GM08714 (cell line): Measurements from ENCODE around the gene PNMA8A.
"Not testable (repeated sequence)": the region's sequence is repeated elsewhere in the genome, so short reads cannot be mapped to it uniquely, and the experiment has no call there.

ENCODE experiments used
- H3K4me3 ChIP-seq: fragments of 200-500 bp; sonication (Bioruptor generic); 2 replicates; pipeline ENCODE4 v1.5.1; 2014; ENCODE audit warnings: mild to moderate bottlenecking, low read length, inconsistent platforms
- ZNF274 ChIP-seq: IDR thresholded peaks from 2 replicates; pipeline ENCODE4 v1.6.1; 2012; ENCODE audit warnings: mild to moderate bottlenecking, low read depth, low read length

Gene PNMA8A

DNA sequence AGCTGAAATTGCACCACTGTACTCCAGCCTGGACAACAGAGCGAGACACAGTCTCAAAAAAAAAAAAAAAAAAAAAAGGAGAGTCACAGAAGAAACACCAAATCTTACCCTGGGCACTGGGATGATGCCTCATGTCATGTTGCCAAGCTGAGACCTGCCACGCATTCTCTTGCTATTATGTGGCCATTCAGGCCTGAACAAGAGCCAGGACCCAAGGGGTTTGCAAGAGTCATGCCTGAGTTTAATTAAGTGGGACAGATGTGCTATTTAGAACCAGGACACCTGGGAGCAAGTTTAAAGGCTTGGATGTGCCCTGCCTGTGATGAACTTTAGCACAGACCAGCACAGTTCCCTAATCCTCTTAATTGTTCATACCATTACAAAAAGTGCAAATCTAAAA lies 9.8 kb downstream of the PNMA8A start:
- no peak overlapping the region for H3K4me3 ChIP-seq
- TF ChIP-seq ZNF274, result no peak

DNA sequence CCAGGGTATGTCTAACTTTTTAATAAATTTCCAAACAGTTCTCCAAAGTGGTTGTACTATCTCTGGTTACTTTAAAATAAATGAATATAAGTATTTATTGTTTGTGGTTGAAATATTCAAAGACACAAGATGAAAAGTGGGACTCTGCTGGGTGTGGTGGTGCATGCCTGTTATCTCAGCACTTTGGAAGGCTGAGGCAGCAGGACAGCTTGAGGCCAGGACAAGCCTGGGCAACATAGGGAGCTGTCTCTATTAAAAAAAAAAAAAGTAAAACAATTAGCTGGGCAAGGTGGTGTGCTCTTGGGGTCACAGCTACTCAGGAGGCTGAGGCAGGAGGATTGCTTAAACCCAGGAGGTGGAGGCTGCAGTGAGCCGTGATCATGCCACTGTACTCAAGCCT lies 10.4 kb downstream of the PNMA8A start:
- TF ChIP-seq ZNF274, result no peak
- H3K4me3 ChIP-seq, result no peak overlapping the region

DNA sequence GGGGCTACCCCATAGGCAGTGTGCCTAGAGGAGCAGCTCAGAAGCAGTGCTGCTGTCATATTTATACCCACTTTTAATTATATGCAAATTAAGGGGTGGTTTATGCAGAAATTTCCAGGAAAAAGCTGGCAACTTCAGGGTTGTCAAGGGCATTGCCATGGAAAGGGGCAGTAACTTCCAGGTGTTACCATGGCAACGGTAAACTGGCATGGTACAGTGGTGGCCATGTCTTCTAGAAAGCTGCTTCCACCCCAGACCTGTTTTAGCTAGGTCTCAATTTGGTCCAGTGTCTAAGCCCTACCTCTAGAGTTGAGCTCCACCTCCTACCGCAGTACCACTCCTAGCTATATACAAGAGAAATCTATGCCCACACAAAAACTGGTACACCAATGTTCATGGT lies 11.3 kb downstream of the PNMA8A start:
- H3K4me3 ChIP-seq, result no peak overlapping the region
- no peak for TF ChIP-seq ZNF274

DNA sequence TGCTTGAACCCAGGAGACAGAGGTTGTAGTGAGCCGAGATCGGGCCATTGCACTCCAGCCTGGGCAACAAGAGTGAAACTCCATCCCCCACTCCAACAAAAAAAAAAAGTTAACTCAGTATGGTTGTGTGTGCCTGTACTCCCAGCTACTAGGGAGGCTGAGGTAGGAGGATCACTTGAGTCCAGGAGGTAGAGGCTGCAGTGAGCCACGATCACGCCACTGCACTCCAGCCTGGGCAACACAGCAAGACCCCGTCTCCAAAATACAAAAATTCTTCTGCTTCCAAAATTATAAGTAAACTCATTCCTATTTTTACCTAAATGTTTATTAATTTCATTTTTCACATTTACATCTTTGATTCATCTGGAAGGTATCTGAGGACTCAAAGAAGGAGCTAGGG lies 14.4 kb downstream of the PNMA8A start:
- TF ChIP-seq ZNF274, result no peak
- no peak overlapping the region for H3K4me3 ChIP-seq

DNA sequence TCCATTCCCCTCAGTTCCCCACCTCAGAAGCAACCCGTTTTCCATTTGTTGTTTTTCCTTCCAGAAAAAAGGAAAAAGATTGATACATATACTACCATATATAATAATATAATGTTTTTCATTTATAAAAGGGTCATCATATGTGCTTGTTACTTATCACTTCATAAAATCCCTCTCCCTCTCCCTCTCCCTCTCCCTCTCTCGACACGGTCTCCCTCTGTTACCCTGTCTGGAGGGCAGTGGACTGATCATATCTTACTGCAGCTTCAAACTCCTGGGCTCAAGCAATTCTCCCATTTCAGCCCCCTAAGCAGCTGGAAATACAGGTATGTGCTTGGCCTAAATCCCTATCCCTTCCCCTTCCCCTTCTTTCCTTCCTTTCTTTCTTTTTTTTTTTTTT lies 17.1 kb downstream of the PNMA8A start:
- no peak for TF ChIP-seq ZNF274
- H3K4me3 ChIP-seq, result no peak overlapping the region

DNA sequence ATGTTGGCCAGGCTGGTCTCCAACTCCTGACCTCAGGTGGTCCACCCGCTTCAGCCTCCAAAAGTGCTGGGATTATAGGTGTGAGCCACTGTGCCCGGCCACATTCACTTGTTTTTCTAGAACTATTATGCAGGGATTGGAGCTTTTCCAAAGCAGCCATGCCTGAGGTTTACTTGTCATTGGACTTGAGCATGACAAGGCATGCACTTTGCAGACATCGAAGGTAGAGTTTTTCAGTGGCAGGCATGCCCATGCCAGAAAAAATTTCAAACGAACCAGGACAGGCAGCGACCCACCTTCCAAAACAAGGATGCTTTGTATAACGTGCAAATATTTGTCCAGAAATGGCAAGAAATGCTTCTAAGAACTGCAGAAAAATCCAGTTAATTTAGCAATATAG lies 17.7 kb downstream of the PNMA8A start:
- no peak for TF ChIP-seq ZNF274
- no peak overlapping the region for H3K4me3 ChIP-seq

DNA sequence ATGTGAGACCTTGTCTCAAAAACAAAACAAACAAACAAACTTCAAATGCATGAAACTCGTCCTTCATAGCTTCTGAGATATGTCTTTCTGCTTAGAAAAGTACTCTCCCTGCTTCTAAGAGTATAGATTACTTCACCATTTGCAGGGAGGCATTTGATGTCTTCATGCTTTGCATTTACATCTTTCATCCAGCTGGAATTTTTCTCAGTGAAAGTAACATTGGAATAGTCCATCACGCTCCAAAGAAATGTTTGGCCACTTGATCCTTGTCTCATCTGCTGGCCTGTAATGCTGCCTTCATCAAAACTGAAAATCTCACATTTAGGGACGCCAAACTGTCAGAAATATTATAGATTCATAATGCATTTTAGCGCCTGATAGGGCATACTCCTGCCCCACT lies 19.2 kb downstream of the PNMA8A start:
- no peak for TF ChIP-seq ZNF274
- no peak overlapping the region for H3K4me3 ChIP-seq

DNA sequence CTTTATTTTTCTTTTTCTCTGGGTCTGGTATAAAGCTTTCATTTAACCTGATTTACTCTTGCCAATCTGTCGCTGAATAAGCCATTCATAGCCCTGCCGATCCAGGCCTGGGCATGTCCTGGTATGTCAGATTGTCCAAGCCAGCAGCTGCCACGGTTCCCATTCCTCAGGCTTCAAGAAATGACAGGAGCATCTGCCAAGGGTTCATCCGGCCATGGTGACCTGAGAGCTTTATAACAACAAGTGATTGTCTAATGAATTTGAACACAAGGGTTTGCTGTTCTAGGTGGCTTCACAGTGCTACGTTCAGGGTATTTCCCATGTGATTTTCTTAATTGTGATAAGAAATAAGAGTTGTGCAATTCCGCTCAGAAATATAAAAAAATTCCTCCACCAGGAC lies 20.0 kb downstream of the PNMA8A start:
- no peak for TF ChIP-seq ZNF274
- H3K4me3 ChIP-seq, result no peak overlapping the region

DNA sequence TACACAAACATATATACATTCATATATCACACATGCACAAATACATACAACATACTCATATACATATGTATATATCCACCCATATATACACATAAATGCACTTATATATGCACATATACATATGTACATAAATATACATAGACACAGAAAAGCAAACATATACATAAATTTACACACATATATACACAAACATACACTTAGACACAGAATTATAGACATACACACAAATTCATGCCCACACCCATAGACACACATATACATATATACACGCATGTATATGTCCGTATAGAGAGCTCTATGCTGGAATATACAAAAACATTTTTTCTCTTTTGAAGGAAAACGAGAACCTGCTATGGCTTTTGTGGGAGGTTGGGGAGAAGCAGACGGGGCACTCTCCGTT lies 20.6 kb downstream of the PNMA8A start:
- TF ChIP-seq ZNF274, result no peak
- H3K4me3 ChIP-seq, result no peak overlapping the region

DNA sequence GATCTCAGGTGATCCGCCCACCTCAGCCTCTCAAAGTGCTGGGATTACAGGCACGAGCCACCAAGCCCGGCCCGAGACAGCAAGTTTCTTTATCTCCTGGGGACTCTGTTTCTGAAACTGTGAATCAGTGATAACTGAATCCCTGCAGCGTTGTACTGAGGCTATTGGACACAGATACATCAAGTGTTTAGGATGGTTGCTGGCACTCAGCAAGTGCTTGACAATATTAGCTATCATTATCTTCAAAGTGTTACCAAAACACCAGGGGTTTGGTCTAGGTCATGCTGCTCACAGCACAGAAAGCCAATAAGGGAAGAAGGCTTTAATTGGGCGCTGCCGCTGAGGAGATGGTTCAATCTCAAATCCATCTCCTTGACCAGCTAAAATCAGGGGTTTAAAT lies 22.1 kb downstream of the PNMA8A start:
- no peak for TF ChIP-seq ZNF274

DNA sequence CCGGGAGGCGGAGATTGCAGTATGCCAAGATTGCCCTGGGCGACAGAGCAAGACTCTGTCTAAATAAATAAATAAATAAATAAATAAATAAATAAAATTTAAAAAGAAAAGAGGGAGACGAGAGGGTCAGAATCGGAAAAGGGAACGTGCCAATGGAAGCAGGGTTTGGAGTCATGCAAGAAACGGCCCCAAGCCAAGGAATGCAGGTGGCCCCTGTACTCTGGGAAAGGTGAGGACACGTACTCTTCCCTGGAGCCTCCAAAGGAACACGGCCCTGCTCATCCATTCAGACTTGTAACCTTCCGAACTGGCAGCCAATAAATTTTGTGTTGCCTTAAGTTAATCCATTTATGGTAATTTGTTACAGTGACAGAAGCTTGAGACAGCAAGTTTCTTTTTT lies 22.8 kb downstream of the PNMA8A start:
- no peak for TF ChIP-seq ZNF274
- no peak overlapping the region for H3K4me3 ChIP-seq

More for the DNA sequence above, 22.1 kb downstream of the PNMA8A start:
- H3K4me3 ChIP-seq, result no peak overlapping the region

DNA sequence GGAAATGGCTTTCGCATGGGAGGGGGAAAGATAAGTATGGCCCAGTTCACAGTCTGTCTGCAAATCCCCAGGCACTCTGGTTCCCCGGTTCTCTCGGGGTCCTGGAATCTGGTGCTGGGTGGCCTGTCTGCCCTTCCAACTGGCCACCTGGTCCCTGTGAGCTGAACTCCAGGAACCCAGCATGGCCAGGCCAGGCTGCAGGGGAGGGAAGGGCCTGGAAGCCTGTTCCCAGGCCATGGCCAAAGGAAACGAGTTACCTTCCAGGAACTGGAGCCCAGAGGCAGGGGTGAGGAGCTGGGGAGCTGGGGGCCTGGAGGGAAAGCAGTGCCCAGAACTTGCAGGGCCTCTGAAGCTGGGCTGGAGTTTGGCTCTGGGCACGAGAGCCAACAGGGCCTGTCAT lies 23.5 kb downstream of the PNMA8A start:
- H3K4me3 ChIP-seq, result no peak overlapping the region
- TF ChIP-seq ZNF274, result no peak

DNA sequence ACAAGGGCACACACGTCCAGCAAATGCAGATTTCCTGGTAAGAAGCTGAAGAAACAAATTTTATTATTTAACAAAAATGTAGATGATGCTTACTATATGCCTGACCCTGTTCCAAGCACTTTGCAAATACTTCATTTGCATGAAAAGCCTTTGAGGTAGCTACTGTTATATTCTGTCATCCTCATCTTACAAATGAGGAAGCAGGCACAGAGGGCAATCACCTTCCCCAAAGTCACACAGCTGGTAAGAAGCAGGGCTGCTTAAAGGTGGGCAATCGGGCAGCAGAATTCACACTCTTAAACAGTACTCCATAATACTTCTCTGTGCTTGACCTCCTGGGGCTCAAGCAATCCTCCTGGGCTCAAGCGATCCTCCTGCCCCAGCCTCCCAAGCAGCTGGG lies 24.4 kb downstream of the PNMA8A start:
- TF ChIP-seq ZNF274, result no peak
- no peak overlapping the region for H3K4me3 ChIP-seq

DNA sequence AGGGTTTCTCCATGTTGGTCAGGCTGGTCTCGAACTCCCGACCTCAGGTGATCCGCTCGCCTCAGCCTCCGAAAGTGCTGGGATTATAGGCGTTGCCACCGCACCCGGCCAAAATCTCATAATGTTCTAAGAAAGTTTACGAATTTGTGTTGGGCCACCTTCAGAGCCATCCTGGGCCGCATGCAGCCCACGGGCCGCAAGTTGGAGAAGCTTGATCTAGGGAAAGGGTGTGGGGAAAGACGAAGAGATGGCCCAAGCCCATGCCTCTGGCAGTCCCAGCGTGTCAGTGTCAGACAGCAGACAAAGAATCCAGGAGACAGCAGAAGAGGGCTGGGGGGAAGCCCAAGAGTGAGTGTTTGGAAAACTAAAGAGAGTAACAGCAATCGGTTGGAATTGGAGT lies 25.3 kb downstream of the PNMA8A start:
- H3K4me3 ChIP-seq, result no peak overlapping the region
- TF ChIP-seq ZNF274, result no peak

DNA sequence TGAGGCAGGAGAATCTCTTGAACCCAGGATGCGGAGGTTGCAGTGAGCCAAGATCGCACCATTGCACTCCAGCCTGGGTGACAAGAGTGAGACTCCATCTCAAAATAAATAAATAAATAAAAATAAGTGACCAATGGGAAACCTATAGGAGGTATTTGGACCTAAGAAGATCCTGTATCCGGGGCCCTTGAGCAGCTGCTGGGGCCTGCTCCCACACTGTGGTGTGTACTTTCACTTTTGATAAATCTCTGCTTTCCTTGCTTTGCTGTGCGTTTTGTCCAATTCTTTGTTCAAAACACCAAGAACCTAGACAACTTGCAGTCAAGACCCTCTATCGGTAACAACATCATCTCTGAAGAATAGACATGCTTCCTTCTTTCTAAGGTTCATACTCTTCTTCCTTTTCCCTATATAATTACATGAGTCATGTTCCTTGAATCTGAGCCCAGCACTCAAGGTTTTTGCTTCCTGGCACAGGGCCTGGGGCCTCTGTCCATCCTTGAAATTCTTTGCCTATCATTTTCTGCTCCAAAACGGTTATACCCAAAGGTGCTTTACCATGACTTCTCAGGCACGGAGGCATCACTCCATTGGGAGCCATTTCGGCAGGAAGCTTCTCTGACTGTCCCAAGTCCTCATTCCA lies 28.4 kb downstream of the PNMA8A start:
- no peak for TF ChIP-seq ZNF274
- H3K4me3 ChIP-seq, result no peak overlapping the region

DNA sequence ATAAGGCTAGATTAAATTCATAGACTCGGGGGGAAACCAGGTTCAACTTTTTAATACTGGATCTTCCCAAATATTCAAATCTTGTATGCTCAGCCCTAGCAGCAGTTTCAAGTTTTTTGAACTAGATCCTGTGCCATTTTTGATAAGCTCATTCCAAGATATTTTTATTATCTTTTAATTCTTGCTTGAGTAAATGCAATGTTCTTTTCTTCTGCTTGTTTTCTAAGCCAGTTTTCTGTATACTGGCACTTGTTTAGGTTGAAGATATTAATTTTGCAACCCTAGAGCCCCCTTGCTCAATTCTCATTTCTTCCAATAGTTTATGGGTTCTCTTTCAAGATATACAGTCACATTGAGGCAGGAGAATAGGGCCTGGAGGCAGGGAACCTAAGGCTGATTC lies 29.5 kb downstream of the PNMA8A start:
- TF ChIP-seq ZNF274, result no peak
- H3K4me3 ChIP-seq, result no peak overlapping the region

DNA sequence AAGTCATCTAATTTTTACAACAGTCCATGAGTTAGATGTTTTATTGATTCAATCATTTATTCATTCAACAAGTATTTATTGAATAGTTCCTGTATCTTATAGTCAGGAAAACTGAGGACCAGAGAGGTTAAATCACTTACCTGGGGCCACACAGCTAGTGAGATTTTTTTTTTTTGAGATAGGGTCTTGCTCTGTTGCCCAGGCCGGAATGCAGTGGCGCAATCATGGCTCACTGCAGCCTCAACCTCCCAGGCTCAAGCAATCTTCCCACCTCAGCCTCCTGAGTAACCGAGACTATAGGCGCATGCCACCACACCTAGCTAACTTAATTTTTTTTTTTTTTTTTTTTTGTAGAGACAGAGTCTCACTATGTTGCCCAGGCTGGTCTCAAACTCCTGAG lies 35.7 kb downstream of the PNMA8A start:
- H3K4me3 ChIP-seq, result not testable (repeated sequence)
